ENCODE measurements around the gene MLN.

MLN gene

GRCh38 chr6:33839399-33840047, 35.7 kb upstream of the MLN start:
- Histone ChIP-seq H3K27ac (ENCODE audit: low read length) (no peak overlapping the region), H3K36me3 (replicated peaks; ENCODE audit: insufficient read depth, low read length) (no peaks in the 10 kb centered on the region), H2AFZ (ENCODE audit: low read length) (no peak overlapping the region), H3K4me1 (ENCODE audit: low read length) (peaks cover 15% of the 10 kb centered on the region), H3K4me3 (ENCODE audit: low read length) (no peak overlapping the region), H3K79me2 (ENCODE audit: low read length) (no peaks in the 10 kb centered on the region), H4K20me1 (ENCODE audit: insufficient read depth, low read length) (no peaks in the 10 kb centered on the region), H3F3A (ENCODE audit: insufficient read depth, low read length) (no peaks in the 10 kb centered on the region), H3K9me3 (replicated peaks; ENCODE audit: insufficient read depth, low read length) (no peaks in the 10 kb centered on the region), H3K4me2 (ENCODE audit: low read depth, low read length) (peak overlapping the region; percentile 19; the same call in 1 of the 2 replicates), H3K9me2 (replicated peaks; ENCODE audit: insufficient read depth, low read length) (no peaks in the 10 kb centered on the region), H3K9ac (ENCODE audit: low read length) (no peak overlapping the region), H3K27me3 (replicated peaks; ENCODE audit: insufficient read depth, low read length) (peaks cover 3% of the 10 kb centered on the region; the same call in 1 of the 2 replicates)
- TF ChIP-seq CTCF (IDR thresholded peaks at IDR 0.05; ENCODE audit: low read length): no peak
- no peak for TF ChIP-seq EZH2 (optimal IDR thresholded peaks at IDR 0.05; ENCODE audit: low read depth, low read length)
- no peak for TF ChIP-seq EZH2phosphoT487 (IDR thresholded peaks at IDR 0.05; ENCODE audit: low read length)
- no peak for DNase-seq

DNA sequence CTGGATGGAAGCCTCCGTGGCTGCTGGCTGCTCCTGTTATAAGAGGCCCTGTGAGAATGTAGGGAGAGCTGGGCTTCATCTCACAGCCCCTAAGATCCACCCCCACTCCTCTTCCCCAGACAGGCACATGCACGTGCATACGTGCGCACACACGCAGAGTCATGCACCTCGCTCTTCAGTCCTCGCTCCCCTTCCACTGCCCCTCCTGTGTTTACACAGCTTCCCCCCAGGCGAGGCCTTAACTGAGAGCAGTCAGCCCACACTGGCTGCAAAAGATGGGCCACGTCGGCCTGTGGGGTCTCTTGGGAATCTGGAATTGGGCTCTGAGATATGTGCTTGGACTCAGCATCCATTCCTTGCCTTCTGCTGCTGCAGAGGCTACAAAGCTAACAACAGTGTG, 35.2 kb upstream of the MLN start:
- Histone ChIP-seq H3K79me2 (ENCODE audit: low read length) (no peaks in the 10 kb centered on the region), H3K27ac (ENCODE audit: low read length) (no peak overlapping the region), H4K20me1 (ENCODE audit: insufficient read depth, low read length) (no peaks in the 10 kb centered on the region), H3K4me1 (ENCODE audit: low read length) (peaks cover 15% of the 10 kb centered on the region), H2AFZ (ENCODE audit: low read length) (no peak overlapping the region), H3F3A (ENCODE audit: insufficient read depth, low read length) (no peaks in the 10 kb centered on the region), H3K4me3 (ENCODE audit: low read length) (no peak overlapping the region), H3K9ac (ENCODE audit: low read length) (no peak overlapping the region), H3K27me3 (replicated peaks; ENCODE audit: insufficient read depth, low read length) (peaks cover 6% of the 10 kb centered on the region), H3K4me2 (ENCODE audit: low read depth, low read length) (no peak overlapping the region), H3K9me3 (replicated peaks; ENCODE audit: insufficient read depth, low read length) (no peaks in the 10 kb centered on the region), H3K9me2 (replicated peaks; ENCODE audit: insufficient read depth, low read length) (no peaks in the 10 kb centered on the region), H3K36me3 (replicated peaks; ENCODE audit: insufficient read depth, low read length) (no peaks in the 10 kb centered on the region)
- TF ChIP-seq CTCF (IDR thresholded peaks at IDR 0.05; ENCODE audit: low read length): no peak
- no peak for TF ChIP-seq EZH2phosphoT487 (IDR thresholded peaks at IDR 0.05; ENCODE audit: low read length)
- no peak for TF ChIP-seq EZH2 (optimal IDR thresholded peaks at IDR 0.05; ENCODE audit: low read depth, low read length)
- no peak for DNase-seq

DNA sequence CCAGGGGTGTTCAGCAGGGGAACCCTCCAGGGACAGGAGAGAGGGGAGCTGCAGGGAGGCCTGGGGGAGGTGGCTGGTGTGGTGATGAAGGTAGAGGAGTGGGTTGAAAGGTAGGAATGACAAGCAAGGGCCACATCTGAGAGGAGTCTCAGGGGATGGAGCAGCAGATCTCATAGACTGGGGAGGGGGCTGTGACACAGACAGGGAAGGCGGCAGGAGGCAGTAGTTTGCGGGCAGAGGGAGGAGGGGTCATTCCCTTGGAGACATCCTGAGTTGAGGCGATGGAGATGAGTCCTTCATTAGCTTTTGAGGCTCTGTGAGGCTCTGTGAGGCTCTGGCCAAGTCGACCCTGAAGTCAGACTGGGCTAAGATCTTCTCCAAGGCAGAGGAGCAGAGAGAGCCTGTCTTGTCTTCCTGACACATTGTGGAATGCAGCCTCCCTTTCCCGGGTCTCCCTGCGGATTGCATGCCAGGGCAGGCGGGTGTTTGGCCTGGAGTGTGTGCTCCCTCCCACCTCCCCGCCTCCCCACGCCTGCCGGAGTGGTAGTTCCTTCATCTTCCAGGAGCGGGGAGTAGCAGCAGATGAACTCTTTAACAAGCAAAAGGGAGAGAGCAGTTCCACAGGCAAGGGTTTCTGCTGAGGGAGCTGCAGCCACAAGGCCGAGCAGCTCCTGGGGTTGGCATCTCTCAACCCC, 34.3 kb upstream of the MLN start:
- Histone ChIP-seq H3K4me1 (ENCODE audit: low read length) (peaks cover 15% of the 10 kb centered on the region), H3K27ac (ENCODE audit: low read length) (no peak overlapping the region), H3K36me3 (replicated peaks; ENCODE audit: insufficient read depth, low read length) (no peaks in the 10 kb centered on the region), H3K9me3 (replicated peaks; ENCODE audit: insufficient read depth, low read length) (no peaks in the 10 kb centered on the region), H3K9ac (ENCODE audit: low read length) (no peak overlapping the region), H3K27me3 (replicated peaks; ENCODE audit: insufficient read depth, low read length) (peaks cover 13% of the 10 kb centered on the region), H4K20me1 (ENCODE audit: insufficient read depth, low read length) (no peaks in the 10 kb centered on the region), H3K79me2 (ENCODE audit: low read length) (no peaks in the 10 kb centered on the region), H3K4me2 (ENCODE audit: low read depth, low read length) (no peak overlapping the region), H3F3A (ENCODE audit: insufficient read depth, low read length) (no peaks in the 10 kb centered on the region), H3K4me3 (ENCODE audit: low read length) (no peak overlapping the region), H2AFZ (ENCODE audit: low read length) (no peak overlapping the region), H3K9me2 (replicated peaks; ENCODE audit: insufficient read depth, low read length) (no peaks in the 10 kb centered on the region)
- TF ChIP-seq EZH2 (optimal IDR thresholded peaks at IDR 0.05; ENCODE audit: low read depth, low read length): no peak
- no peak for TF ChIP-seq EZH2phosphoT487 (IDR thresholded peaks at IDR 0.05; ENCODE audit: low read length)
- no peak for TF ChIP-seq CTCF (IDR thresholded peaks at IDR 0.05; ENCODE audit: low read length)
- DNase-seq: no peak
